ENCODE results near the gene ITIH2. TPM values are rescaled to one million over a fixed set of nuclear protein-coding genes. Genes with fewer than 3 reads are reported as not detected.

ITIH2 gene
- total and polyA plus RNA-seq, 2 of the 8 experiments (the other 6 are each of a cell fraction or from before 2014, with no cell fraction given) = not detected

DNA sequence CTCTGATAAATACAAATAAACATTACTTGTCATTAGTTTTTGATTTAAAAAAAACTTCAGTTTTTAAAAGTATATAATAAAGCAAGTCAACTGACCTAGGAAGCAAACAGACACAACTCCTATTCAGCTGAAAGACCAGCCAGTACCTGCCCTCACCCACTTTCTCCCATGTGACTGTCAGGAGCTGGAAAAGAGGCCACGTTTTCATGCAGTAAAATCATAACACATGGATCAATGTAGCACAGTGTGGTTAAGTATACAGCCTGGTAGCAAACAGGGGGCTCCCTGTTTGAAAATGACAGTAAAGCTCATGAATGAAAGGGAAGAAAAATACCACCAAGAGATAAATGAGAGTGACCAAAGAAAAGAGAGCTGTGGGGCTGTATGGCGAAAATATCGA lies 63.1 kb downstream of the ITIH2 start:
- DNase-seq (ENCODE audit: low read depth in 1 of 2, low spot score in 2 of 2) = no peak
- H3K18ac ChIP-seq (ENCODE audit: extremely low read depth, low read length) = no peak overlapping the region
- H4K91ac ChIP-seq (replicated peaks; ENCODE audit: insufficient read length, low read length) = no peak overlapping the region
- no peak overlapping the region for H2BK15ac ChIP-seq (ENCODE audit: low read length)
- POLR2A ChIA-PET (ENCODE audit: partially characterized antibody) = interaction anchor here (1.3 kb wide), 1 partner anchor 12 kb away, joined by 3 read pairs; no protein-coding TSS in a partner anchor
- H3K27me3 ChIP-seq (replicated peaks in 1 of 4; ENCODE audit: control insufficient read depth in 3 of 4, extremely low read depth in 1 of 4, insufficient read depth in 3 of 4, low read length in 3 of 4) = no peaks in the 10 kb centered on the region
- no peak overlapping the region for H3K9ac ChIP-seq (replicated peaks in 1 of 4; ENCODE audit: extremely low read depth in 1 of 4, low read depth in 3 of 4, low read length in 3 of 4)
- H4K20me1 ChIP-seq (replicated peaks in 1 of 2; ENCODE audit: control insufficient read depth in 1 of 2, insufficient read depth in 2 of 2, low read length in 2 of 2) = no peaks in the 10 kb centered on the region
- no peak for FAIRE-seq
- H3K23ac ChIP-seq (ENCODE audit: insufficient read length) = no peak overlapping the region
- no peak overlapping the region for H3K4ac ChIP-seq (replicated peaks; ENCODE audit: insufficient read length, low read depth, low read length)
- CTCF ChIA-PET (ENCODE audit: partially characterized antibody) = interaction anchor here (0.6 to 1.2 kb wide), 3 partner anchors 19 to 246 kb away, joined by 3 to 4 read pairs (median 3); no protein-coding TSS in a partner anchor
- no peak overlapping the region for H2AFZ ChIP-seq (ENCODE audit: low read length)
- H3K27ac ChIP-seq (ENCODE audit: low read depth, low read length) = no peak overlapping the region
- no peak overlapping the region for H2BK120ac ChIP-seq (replicated peaks; ENCODE audit: low read depth, low read length)
- no peak for TF ChIP-seq EGR1 (IDR thresholded peaks at IDR 0.05; ENCODE audit: borderline replicate concordance, low read depth, low read length)
- H3K79me2 ChIP-seq (ENCODE audit: control insufficient read depth in 1 of 2, insufficient read depth in 2 of 2, low read length in 2 of 2) = no peaks in the 10 kb centered on the region
- H3K23me2 ChIP-seq (ENCODE audit: low read depth, low read length) = no peaks in the 10 kb centered on the region
- no peak overlapping the region for H2BK12ac ChIP-seq (ENCODE audit: low read depth, low read length)
- no peak overlapping the region for H3K4me3 ChIP-seq (ENCODE audit: extremely low read depth in 1 of 4, insufficient read depth in 2 of 4, low read depth in 3 of 4, low read length in 4 of 4)
- no peaks in the 10 kb centered on the region for H3K79me1 ChIP-seq (ENCODE audit: low read depth, low read length)
- H3K36me3 ChIP-seq (ENCODE audit: control insufficient read depth in 2 of 4, insufficient read depth in 4 of 4, low read length in 3 of 4) = peaks cover 1 to 72% (median 39%) of the 10 kb centered on the region in 4 experiments
- no peaks in the 10 kb centered on the region for H3K4me1 ChIP-seq (replicated peaks in 1 of 4; ENCODE audit: control insufficient read depth in 3 of 4, insufficient read depth in 4 of 4, low read length in 3 of 4)
- no peak overlapping the region for H2AK5ac ChIP-seq (ENCODE audit: low read depth, low read length)
- no peak overlapping the region for H2BK5ac ChIP-seq (ENCODE audit: low read depth, low read length)
- no peak overlapping the region for H4K5ac ChIP-seq (ENCODE audit: insufficient read length, low read depth, low read length)
- no peak overlapping the region for H4K8ac ChIP-seq (ENCODE audit: extremely low read depth, insufficient read depth, low read length)
- no peak overlapping the region for H3K4me2 ChIP-seq (ENCODE audit: insufficient read depth in 1 of 2, low read depth in 2 of 2, low read length in 2 of 2)
- H3K56ac ChIP-seq (replicated peaks; ENCODE audit: insufficient read length, low read depth, low read length) = no peak overlapping the region
- H3K14ac ChIP-seq (ENCODE audit: insufficient read length) = no peak overlapping the region
- 96% methylated on average over 3 of the region's 3 CpGs; no CpG with 5 or more reads in 1 of the 2 experiments for WGBS, 2 experiments (ENCODE audit: extremely low coverage in 1 of 2, insufficient coverage in 1 of 2, insufficient read length in 1 of 2, insufficient replicate concordance in 2 of 2, low coverage in 1 of 2, low lambda C conversion rate in 2 of 2, missing lambda C conversion rate in 1 of 2)
- no peaks in the 10 kb centered on the region for H3K9me3 ChIP-seq (ENCODE audit: insufficient read depth in 2 of 2, low read depth in 1 of 2, low read length in 1 of 2)
- no peak overlapping the region for H2BK20ac ChIP-seq (ENCODE audit: low read length)

Measured in H1 (cell line).